AG04449 (cell line): ENCODE results near the gene LGALS7.
"Not testable (repeated sequence)": the region's sequence is repeated elsewhere in the genome, so short reads cannot be mapped to it uniquely, and the experiment has no call there.

Source experiments
- CTCF ChIA-PET: fragments of 350-600 bp; formaldehyde crosslinking; extraction: SDS; loops from one replicate; lab custom pipeline; 2021; ENCODE audit warnings: antibody characterized with exemption; lab: Yijun Ruan, JAX
- POLR2A ChIA-PET: fragments of 400-600, 350-600 bp; formaldehyde crosslinking; extraction: SDS; loops from one replicate; lab custom pipeline; 2020; ENCODE audit warnings: antibody characterized with exemption, inconsistent platforms; lab: Yijun Ruan, JAX
- DNase-seq: peaks from one replicate; pipeline ENCODE4 v3.0.0-alpha.2; 2010; ENCODE audit warnings: low read depth, low spot score
- H3K4me3 ChIP-seq: 2 replicates; pipeline ENCODE4 v1.5.1; 2011; ENCODE audit warnings: low read depth, mild to moderate bottlenecking, control low read depth, low read length
- TF ChIP-seq, protein P1 (sequence below): IDR thresholded peaks from one replicate; pipeline ENCODE4 v1.5.1; 2011; ENCODE audit warnings: mild to moderate bottlenecking, moderate library complexity, low read length, control low read depth, inconsistent platforms; ENCODE audit not compliant: insufficient read depth; ENCODE audit errors: missing control alignments

Gene LGALS7

DNA sequence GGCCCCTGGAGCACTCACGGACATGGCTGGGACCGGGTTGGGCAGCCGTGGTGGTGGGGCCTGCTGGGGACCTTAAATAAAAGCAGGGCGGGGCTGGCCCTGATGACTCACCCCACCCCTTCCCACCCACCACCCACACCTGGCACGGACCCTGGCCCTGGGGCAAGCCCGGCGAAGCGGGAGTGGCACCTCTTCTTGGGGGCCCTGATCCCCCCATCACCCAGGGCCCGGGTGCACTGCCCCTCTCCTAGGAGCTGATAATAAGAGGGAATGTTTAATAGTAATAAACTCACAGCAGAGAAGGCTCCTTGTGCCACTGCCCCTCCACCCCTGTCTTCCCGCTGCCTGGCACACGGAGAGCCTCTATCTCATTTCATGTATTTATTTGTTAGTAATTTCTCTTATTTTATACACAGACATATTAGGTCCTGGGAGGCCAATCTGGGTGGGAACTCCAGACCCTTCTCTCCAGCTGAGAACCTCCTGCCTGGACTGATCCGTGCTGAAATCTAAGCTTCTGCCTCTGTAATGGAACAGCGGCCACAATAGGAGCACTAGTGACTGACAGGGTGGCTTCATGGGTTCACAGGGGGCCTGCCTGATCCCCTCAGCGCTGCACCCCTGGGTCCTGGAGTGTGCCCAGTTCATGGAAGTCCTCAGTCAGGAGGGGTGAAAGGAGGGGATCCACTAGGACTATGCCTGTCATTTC is at the start of gene LGALS7:
Gene LGALS7 (minus strand): TSS at position 49 of the 709 bp plus-strand sequence. CDS start 25 bp downstream, at position 24.
- H3K4me3 ChIP-seq: no peak within 1 kb of the TSS
- DNase-seq: no peak
- TF ChIP-seq, protein P1, sequence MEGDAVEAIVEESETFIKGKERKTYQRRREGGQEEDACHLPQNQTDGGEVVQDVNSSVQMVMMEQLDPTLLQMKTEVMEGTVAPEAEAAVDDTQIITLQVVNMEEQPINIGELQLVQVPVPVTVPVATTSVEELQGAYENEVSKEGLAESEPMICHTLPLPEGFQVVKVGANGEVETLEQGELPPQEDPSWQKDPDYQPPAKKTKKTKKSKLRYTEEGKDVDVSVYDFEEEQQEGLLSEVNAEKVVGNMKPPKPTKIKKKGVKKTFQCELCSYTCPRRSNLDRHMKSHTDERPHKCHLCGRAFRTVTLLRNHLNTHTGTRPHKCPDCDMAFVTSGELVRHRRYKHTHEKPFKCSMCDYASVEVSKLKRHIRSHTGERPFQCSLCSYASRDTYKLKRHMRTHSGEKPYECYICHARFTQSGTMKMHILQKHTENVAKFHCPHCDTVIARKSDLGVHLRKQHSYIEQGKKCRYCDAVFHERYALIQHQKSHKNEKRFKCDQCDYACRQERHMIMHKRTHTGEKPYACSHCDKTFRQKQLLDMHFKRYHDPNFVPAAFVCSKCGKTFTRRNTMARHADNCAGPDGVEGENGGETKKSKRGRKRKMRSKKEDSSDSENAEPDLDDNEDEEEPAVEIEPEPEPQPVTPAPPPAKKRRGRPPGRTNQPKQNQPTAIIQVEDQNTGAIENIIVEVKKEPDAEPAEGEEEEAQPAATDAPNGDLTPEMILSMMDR: no peak
- CTCF ChIA-PET: no interaction called here
- POLR2A ChIA-PET: interaction anchor here (0.6 kb wide), 1 partner anchor 38 kb away, joined by 3 read pairs; no protein-coding TSS in a partner anchor

DNA sequence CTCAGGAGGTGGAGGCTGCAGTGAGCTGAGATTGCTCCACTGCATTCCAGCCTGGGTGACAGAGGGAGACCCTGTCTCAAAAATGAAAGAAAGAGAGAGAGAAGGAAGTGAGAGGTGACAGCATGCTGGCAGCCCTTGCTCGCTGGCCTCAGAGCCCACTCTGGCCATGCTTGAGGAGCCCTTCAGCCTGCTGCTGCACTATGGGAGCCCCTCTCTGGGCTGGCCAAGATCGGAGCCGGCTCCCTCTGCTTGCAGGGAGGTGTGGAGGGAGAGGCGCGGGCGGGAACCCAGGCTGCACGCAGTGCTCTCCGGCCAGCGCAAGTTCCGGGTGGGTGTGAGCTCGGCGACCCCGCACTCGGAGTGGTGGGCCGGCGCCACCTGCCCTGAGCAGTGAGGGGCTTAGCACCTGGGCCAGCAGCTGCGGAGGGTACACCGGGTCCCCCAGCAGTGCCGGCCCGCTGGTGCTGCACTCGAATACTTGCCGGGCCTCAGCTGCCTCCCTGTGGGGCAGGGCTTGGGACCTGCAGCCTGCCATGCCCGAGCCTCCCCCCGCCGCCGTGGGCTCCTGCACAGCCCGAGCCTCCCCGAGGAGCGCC is 48.0 kb upstream of the LGALS7 start:
- DNase-seq, H3K4me3 ChIP-seq, CTCF ChIA-PET: not testable (repeated sequence)
- POLR2A ChIA-PET: interaction anchor here (0.7 to 1.0 kb wide), 2 partner anchors 18 to 100 kb away, joined by 4 read pairs; no protein-coding TSS in a partner anchor

DNA sequence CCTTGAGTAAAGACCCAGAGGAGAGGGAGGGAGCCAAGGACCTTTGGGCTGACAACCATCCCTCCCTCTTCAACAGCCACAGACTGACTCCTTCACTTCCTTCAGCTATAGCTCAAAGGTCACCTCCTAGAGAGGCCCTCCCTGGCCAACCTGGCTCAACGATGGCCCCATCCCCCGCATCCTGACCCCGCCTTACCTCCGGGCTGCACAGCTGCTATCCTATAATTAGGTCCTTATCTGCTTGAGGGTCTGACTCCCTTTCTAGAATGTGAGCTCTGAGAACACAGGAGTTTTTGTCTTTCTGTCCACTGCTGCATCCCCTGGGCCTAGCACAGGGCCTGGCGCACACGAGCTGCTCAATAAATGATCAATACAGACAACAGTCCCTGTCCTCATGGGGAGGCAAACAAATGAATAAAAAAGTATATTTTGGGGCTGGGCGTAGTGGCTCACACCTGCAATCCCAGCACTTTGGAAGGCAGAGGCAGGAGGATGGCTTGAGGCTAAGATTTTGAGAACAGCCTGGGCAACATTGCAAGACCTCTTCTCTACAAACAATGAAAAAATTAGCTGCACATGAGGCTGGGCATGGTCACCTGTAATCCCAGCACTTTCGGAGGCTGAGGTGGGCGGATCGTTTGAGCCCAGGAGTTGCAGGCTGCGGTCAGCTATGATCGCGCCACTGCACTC is 46.1 kb upstream of the LGALS7 start:
- CTCF ChIA-PET: no interaction called here
- TF ChIP-seq, protein P1: no peak
- POLR2A ChIA-PET: no interaction called here
- no peak overlapping the region for H3K4me3 ChIP-seq
- no peak for DNase-seq

DNA sequence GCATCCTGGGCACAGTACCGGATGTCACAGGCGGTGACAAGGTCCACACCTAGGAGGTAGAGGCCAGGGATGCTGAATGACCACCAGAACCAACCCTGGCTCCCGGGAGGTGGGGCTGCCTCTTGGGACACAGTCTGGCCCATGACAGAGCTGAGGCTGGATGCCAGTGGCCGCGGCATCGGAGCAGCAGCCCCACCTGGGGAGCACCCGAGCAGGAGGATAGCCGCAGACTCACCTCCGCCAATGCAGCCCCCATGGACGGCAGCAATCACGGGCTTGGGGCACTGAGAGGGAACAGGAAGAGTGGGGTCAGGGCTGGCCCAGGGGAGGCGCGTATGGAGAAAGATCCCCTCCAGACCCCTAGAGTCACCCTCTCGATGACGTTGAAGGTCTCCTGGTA is 43.8 kb upstream of the LGALS7 start:
- H3K4me3 ChIP-seq: no peak overlapping the region
- CTCF ChIA-PET: interaction anchor here (0.7 kb wide), 1 partner anchor 113 kb away, joined by 3 read pairs; the partner anchor contains the start of gene SARS2
- no peak for DNase-seq
- TF ChIP-seq, protein P1: no peak
- POLR2A ChIA-PET: no interaction called here

DNA sequence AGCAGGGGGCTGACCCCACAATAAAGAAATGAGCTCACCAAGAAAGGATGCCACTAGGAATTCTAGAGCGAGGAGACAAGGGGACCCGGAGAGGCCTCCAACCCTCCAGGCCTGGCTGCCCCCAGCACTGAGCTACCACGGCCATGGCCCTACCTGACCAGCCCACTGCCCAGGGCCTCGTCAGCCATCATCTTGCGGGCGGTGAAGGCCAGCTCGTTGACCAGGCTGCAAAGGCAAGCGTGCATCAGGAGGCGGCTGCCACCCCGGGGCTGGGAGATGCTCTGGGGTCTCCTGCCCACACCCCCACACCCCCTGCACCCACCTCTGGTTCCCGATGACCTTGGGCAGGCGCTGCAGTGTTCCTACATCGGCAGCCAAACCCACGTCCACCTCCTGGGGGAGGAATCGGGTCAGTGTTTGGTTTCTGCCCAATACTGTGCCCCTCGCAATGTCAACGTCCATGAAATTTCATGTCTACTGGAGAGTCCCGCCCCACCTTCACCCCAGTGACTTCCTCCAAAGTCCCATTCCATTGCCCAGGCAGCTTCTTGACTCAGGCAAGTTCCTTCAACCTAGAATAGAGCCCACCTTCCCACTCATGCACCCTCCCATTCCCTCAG is 42.9 kb upstream of the LGALS7 start:
- DNase-seq: no peak
- TF ChIP-seq, protein P1: no peak
- CTCF ChIA-PET: no interaction called here
- POLR2A ChIA-PET: no interaction called here
- no peak overlapping the region for H3K4me3 ChIP-seq

DNA sequence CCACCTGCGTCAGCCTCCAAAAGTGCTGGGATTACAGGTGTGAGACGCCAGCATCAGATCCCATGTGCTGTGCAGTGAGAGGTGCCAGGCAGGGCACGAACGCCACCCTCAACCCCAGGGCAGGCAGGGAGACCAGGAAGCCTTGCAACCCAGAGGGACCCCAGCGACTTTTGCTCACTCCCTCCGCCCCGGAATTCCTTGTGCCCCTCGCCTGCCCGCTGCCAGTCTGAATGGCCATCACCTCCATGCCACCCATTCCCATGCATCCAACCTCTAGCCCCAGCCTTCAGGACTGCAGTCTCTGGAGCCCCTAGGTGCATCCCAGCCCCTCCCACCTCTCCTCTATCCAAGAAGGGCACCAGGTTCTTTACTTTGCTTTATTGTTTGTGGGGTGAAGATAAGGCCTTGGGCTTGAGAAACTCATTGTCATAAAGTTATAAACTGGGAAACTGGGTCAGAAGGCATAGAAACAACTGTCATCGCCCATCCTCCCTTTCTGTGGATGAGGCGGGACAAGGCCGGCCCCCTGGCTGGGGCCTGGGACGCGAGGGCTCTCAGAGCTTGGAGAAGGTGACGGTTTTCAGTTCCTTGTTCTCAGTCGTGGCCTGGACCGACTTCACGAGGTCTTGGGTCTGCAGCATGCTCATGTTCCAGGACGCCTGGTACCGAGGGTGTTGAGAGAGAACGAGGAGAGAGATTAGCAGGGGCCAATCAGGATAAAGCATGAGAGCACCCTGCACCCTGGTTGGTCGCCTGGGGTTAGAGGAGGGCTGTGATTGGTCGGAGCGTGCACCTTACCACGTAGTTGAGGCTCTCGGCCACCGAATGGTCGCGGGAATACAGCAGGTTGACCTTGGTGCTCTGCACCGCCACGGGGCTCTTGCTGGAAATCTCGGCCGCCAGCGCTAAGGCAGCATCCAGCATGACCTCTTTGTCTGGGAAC is 42.0 kb upstream of the LGALS7 start:
- ChIA-PET CTCF (no interaction called here), POLR2A (no interaction called here)
- TF ChIP-seq, protein P1: no peak
- no peak overlapping the region for H3K4me3 ChIP-seq
- DNase-seq: no peak

DNA sequence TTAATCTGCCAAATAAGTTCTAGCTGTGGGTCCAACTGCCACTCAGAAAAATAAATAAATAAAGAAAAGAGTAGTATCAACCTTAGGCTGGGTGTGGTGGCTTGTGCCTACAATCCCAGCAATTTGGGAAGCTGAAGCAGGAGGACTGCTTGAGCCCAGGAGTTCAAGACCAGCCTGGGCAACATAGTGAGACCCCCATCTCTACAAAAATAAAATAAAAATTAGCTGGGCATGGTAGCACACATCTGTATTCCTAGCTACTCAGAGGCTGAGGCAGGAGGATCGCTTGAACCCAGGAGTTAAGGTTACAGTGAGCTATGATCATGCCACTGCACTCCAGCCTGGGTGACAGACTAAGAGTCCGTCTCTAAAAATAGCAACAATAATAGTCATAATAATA is 40.6 kb upstream of the LGALS7 start:
- CTCF ChIA-PET, DNase-seq, POLR2A ChIA-PET, H3K4me3 ChIP-seq: not testable (repeated sequence)
